Measurements from ENCODE around the gene PLXND1. TPM values are rescaled to one million over a fixed set of nuclear protein-coding genes. Genes with fewer than 3 reads are reported as not detected.

Gene PLXND1
- total RNA-seq, 2 experiments from 2014 or later: 4.7 to 6.0 TPM

DNA sequence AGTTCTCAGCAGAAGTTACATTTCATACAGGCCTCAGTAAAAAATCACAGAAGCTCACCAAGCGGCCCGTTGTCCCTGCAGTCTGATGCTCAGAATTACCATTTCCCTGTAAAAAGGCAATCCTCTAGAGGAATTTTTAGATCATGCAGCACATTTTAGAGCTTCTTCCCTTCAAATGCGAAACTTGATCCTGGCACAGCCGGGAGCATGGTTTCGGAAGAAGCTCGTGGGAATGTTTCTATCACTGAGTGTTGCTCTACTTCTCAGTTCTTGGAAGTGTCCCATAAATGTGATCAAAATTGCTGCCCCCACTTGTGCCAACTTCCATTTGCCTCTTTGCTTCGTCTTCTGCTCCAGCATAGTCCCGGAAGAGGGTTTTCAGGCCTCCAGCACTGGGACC is 67.3 kb downstream of the PLXND1 start:
- TF ChIP-seq CTCF (conservative IDR thresholded peaks at IDR 0.05; ENCODE audit: low read length) (no peak), EZH2phosphoT487 (IDR thresholded peaks at IDR 0.05; ENCODE audit: borderline replicate concordance, low read depth, low read length) (no peak)
- Histone ChIP-seq H2AFZ (ENCODE audit: low read length) (no peak overlapping the region), H3K36me3 (ENCODE audit: insufficient read depth, low read length) (no peaks in the 10 kb centered on the region), H3K4me1 (ENCODE audit: insufficient read depth, low read length, poor library complexity, severe bottlenecking) (no peaks in the 10 kb centered on the region), H3K79me2 (ENCODE audit: insufficient read depth, low read depth, low read length) (no peaks in the 10 kb centered on the region), H3K27ac (ENCODE audit: low read depth, low read length, poor library complexity, severe bottlenecking) (no peak overlapping the region), H3K9me3 (ENCODE audit: low read length) (no peaks in the 10 kb centered on the region), H4K20me1 (ENCODE audit: insufficient read depth, low read length) (no peaks in the 10 kb centered on the region), H3K4me2 (ENCODE audit: low read length) (no peak overlapping the region), H3K9me2 (ENCODE audit: insufficient read depth, low read length) (no peaks in the 10 kb centered on the region), H3K4me3 (ENCODE audit: low read depth, low read length, poor library complexity, severe bottlenecking) (no peak overlapping the region)
- ChIA-PET CTCF (ENCODE audit: unreplicated experiment) (no interaction called here), POLR2A (no interaction called here)
- BruUV-seq (replicated peaks): no TSS peak
- DNase-seq (ENCODE audit: low spot score): no peak
- intact Hi-C loops (cut with micrococcal nuclease; ENCODE audit: unreplicated experiment): no loop called here

DNA sequence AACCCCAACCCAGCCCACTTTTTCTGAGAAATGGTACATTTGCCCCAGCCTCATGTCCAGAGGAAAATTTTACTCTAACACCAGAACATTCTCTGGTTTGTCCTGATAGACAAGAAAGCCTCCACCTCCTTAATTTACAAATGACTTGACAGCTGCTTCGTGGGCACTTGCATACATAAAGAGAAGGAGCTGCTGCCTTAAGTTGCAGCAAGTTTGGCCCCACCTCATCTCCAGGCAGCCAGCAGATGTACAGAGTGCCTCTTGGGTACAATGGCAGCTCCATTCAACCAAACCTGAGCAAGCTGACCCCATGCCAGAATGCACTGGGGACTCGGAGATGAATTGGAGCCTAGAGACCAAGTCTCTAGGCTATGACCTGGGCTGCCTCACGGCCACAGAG is 69.7 kb downstream of the PLXND1 start:
- no peaks in the 10 kb centered on the region for H3K4me1 ChIP-seq (ENCODE audit: insufficient read depth, low read length, poor library complexity, severe bottlenecking)
- no peak overlapping the region for H2AFZ ChIP-seq (ENCODE audit: low read length)
- no TSS peak for BruUV-seq (replicated peaks)
- no peak overlapping the region for H3K4me2 ChIP-seq (ENCODE audit: low read length)
- no peaks in the 10 kb centered on the region for H4K20me1 ChIP-seq (ENCODE audit: insufficient read depth, low read length)
- ChIA-PET CTCF (ENCODE audit: unreplicated experiment) (no interaction called here), POLR2A (interaction anchor here (0.7 kb wide), 1 partner anchor 18 kb away, joined by 3 read pairs; no protein-coding TSS in a partner anchor)
- H3K79me2 ChIP-seq (ENCODE audit: insufficient read depth, low read depth, low read length): no peaks in the 10 kb centered on the region
- no peaks in the 10 kb centered on the region for H3K9me2 ChIP-seq (ENCODE audit: insufficient read depth, low read length)
- TF ChIP-seq EZH2phosphoT487 (IDR thresholded peaks at IDR 0.05; ENCODE audit: borderline replicate concordance, low read depth, low read length) (no peak), CTCF (conservative IDR thresholded peaks at IDR 0.05; ENCODE audit: low read length) (no peak)
- no peak overlapping the region for H3K4me3 ChIP-seq (ENCODE audit: low read depth, low read length, poor library complexity, severe bottlenecking)
- no peak overlapping the region for H3K27ac ChIP-seq (ENCODE audit: low read depth, low read length, poor library complexity, severe bottlenecking)
- DNase-seq (ENCODE audit: low spot score): no peak
- H3K9me3 ChIP-seq (ENCODE audit: low read length): no peaks in the 10 kb centered on the region
- intact Hi-C loops (cut with micrococcal nuclease; ENCODE audit: unreplicated experiment): no loop called here
- no peaks in the 10 kb centered on the region for H3K36me3 ChIP-seq (ENCODE audit: insufficient read depth, low read length)

- CTCF ChIA-PET (ENCODE audit: unreplicated experiment): no interaction called here
- Histone ChIP-seq H3K4me1 (ENCODE audit: insufficient read depth, low read length, poor library complexity, severe bottlenecking) (no peaks in the 10 kb centered on the region), H4K20me1 (ENCODE audit: insufficient read depth, low read length) (no peaks in the 10 kb centered on the region), H3K4me3 (ENCODE audit: low read depth, low read length, poor library complexity, severe bottlenecking) (no peak overlapping the region), H3K27ac (ENCODE audit: low read depth, low read length, poor library complexity, severe bottlenecking) (no peak overlapping the region), H3K79me2 (ENCODE audit: insufficient read depth, low read depth, low read length) (no peaks in the 10 kb centered on the region), H3K9me3 (ENCODE audit: low read length) (no peaks in the 10 kb centered on the region), H3K9me2 (ENCODE audit: insufficient read depth, low read length) (no peaks in the 10 kb centered on the region), H2AFZ (ENCODE audit: low read length) (no peak overlapping the region), H3K4me2 (ENCODE audit: low read length) (no peak overlapping the region), H3K36me3 (ENCODE audit: insufficient read depth, low read length) (no peaks in the 10 kb centered on the region)
- DNase-seq (ENCODE audit: low spot score): no peak
- TF ChIP-seq EZH2phosphoT487 (IDR thresholded peaks at IDR 0.05; ENCODE audit: borderline replicate concordance, low read depth, low read length): no peak
- TF ChIP-seq CTCF (conservative IDR thresholded peaks at IDR 0.05; ENCODE audit: low read length): no peak
- no TSS peak for BruUV-seq (replicated peaks)
- POLR2A ChIA-PET: no interaction called here
- intact Hi-C loops (cut with micrococcal nuclease; ENCODE audit: unreplicated experiment): no loop called here
Measured at GRCh38 chr3:129536374-129536667, 70.2 kb downstream of the PLXND1 start.
